Astrocyte (in vitro differentiated cells and primary cell): ENCODE results near the gene SLC27A2. TPM values are rescaled to one million over a fixed set of nuclear protein-coding genes. Genes with fewer than 3 reads are reported as not detected.

ENCODE experiments used
- DNase-seq: peaks from one replicate; pipeline ENCODE4 v3.0.0-alpha.2; 2010; ENCODE audit warnings: low read depth
- FAIRE-seq: peaks from 2 replicates; lab custom pipeline; 2011; peaks lifted over from hg19 to GRCh38; lab: Jason Lieb, UNC
- H2AFZ ChIP-seq: 2 replicates; pipeline ENCODE4 v1.6.0; 2012; ENCODE audit warnings: low read depth, low read length, inconsistent platforms
- H3K27ac ChIP-seq: 2 replicates; pipeline ENCODE4 v1.5.1; 2011; ENCODE audit warnings: low read depth, low read length, inconsistent platforms
- H3K27me3 ChIP-seq: 2 replicates; pipeline ENCODE4 v1.6.0; 2011; ENCODE audit warnings: low read length, inconsistent platforms; ENCODE audit not compliant: insufficient read depth
- H3K36me3 ChIP-seq: 2 replicates; pipeline ENCODE4 v1.5.1; 2011; ENCODE audit warnings: low read length, inconsistent platforms; ENCODE audit not compliant: insufficient read depth
- H3K4me1 ChIP-seq: 2 replicates; pipeline ENCODE4 v1.5.1; 2011; ENCODE audit warnings: low read length, inconsistent platforms; ENCODE audit not compliant: insufficient read depth
- H3K4me2 ChIP-seq: 2 replicates; pipeline ENCODE4 v1.6.0; 2012; ENCODE audit warnings: low read length, inconsistent platforms
- H3K4me3 ChIP-seq: 2 replicates; pipeline ENCODE4 v1.5.1; 2011; ENCODE audit warnings: low read depth, mild to moderate bottlenecking, low read length, inconsistent platforms; ENCODE audit not compliant: insufficient read depth
- H3K79me2 ChIP-seq: 2 replicates; pipeline ENCODE4 v1.6.0; 2012; ENCODE audit warnings: mild to moderate bottlenecking, low read length, inconsistent platforms; ENCODE audit not compliant: insufficient read depth
- H3K9ac ChIP-seq: 2 replicates; pipeline ENCODE4 v1.6.0; 2012; ENCODE audit warnings: mild to moderate bottlenecking, low read length, inconsistent platforms
- H3K9me3 ChIP-seq: 2 replicates; pipeline ENCODE4 v1.5.1; 2012; ENCODE audit warnings: low read depth, mild to moderate bottlenecking, low read length, inconsistent platforms; ENCODE audit not compliant: insufficient read depth
- H4K20me1 ChIP-seq: 2 replicates; pipeline ENCODE4 v1.6.0; 2012; ENCODE audit warnings: low read length, inconsistent platforms; ENCODE audit not compliant: insufficient read depth
- H3K27ac Mint-ChIP-seq: one replicate; pipeline ENCODE4 v1.8.0; 2021; ENCODE audit warnings: mild to moderate bottlenecking, mixed read lengths; ENCODE audit not compliant: unreplicated experiment
- H3K27me3 Mint-ChIP-seq: one replicate; pipeline ENCODE4 v1.8.0; 2021; ENCODE audit warnings: low read depth, mixed read lengths; ENCODE audit not compliant: unreplicated experiment
- H3K36me3 Mint-ChIP-seq: one replicate; pipeline ENCODE4 v1.8.0; 2021; ENCODE audit warnings: low read depth, mixed read lengths; ENCODE audit not compliant: unreplicated experiment
- H3K4me1 Mint-ChIP-seq: one replicate; pipeline ENCODE4 v1.8.0; 2021; ENCODE audit warnings: low read depth, mixed read lengths; ENCODE audit not compliant: unreplicated experiment
- H3K4me3 Mint-ChIP-seq: one replicate; pipeline ENCODE4 v1.8.0; 2021; ENCODE audit warnings: mild to moderate bottlenecking, moderate library complexity, mixed read lengths; ENCODE audit not compliant: unreplicated experiment
- H3K9me3 Mint-ChIP-seq: one replicate; pipeline ENCODE4 v1.8.0; 2021; ENCODE audit warnings: mild to moderate bottlenecking, mixed read lengths; ENCODE audit not compliant: unreplicated experiment
- CTCF ChIP-seq: IDR thresholded peaks from 2 replicates; pipeline ENCODE4 v1.5.1; 2011; ENCODE audit warnings: low read depth, mild to moderate bottlenecking, inconsistent platforms, low read length, moderate library complexity; ENCODE audit not compliant: insufficient read depth
- EZH2 ChIP-seq: IDR thresholded peaks from 2 replicates; pipeline ENCODE4 v1.6.1; 2012; ENCODE audit warnings: mild to moderate bottlenecking, low read length, inconsistent platforms; ENCODE audit not compliant: insufficient read depth
- total RNA-seq: library from RNA; stranded (reverse); gene quantifications from 2 replicates; pipeline ENCODE4 v1.2.1, GENCODE V29; 2021

The SLC27A2 gene
- total RNA-seq, 1 donor from 2014 or later = 0.82 TPM

DNA sequence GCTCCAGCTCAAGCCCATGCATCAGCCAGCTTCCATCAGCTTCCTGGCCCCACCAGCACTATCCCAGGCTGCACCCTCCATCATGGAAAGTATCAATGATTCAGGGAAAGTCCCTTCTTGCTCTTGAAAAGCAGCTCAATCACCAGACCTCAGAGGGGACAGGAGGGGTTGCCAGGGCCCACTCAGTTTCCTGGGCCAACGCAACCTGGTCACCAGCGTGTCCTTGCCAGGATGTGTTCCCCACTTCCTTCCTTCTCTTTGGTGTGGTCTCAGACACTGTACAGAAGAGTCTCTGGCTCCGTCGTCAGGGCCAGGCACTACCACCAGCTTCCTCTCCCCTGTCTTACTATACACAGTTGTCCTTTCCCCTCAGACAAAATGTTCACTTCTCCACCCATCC, 80.5 kb downstream of the SLC27A2 start:
- Mint-ChIP-seq H3K36me3 (no peaks in the 10 kb centered on the region), H3K27ac (no peak overlapping the region), H3K27me3 (peaks cover 34% of the 10 kb centered on the region), H3K9me3 (peaks cover 3% of the 10 kb centered on the region), H3K4me3 (no peak overlapping the region), H3K4me1 (no peaks in the 10 kb centered on the region)
- FAIRE-seq (no peak), DNase-seq (no peak)
- peaks cover 3% of the 10 kb centered on the region for H3K4me1 ChIP-seq
- peaks cover 8% of the 10 kb centered on the region for H3K27me3 ChIP-seq
- H2AFZ ChIP-seq = no peak overlapping the region
- H3K9ac ChIP-seq = no peak overlapping the region
- no peaks in the 10 kb centered on the region for H4K20me1 ChIP-seq
- TF ChIP-seq EZH2 (no peak), CTCF (no peak)
- H3K79me2 ChIP-seq = no peaks in the 10 kb centered on the region
- no peak overlapping the region for H3K4me3 ChIP-seq
- H3K27ac ChIP-seq = no peak overlapping the region
- no peaks in the 10 kb centered on the region for H3K36me3 ChIP-seq
- no peak overlapping the region for H3K4me2 ChIP-seq
- H3K9me3 ChIP-seq = no peaks in the 10 kb centered on the region

DNA sequence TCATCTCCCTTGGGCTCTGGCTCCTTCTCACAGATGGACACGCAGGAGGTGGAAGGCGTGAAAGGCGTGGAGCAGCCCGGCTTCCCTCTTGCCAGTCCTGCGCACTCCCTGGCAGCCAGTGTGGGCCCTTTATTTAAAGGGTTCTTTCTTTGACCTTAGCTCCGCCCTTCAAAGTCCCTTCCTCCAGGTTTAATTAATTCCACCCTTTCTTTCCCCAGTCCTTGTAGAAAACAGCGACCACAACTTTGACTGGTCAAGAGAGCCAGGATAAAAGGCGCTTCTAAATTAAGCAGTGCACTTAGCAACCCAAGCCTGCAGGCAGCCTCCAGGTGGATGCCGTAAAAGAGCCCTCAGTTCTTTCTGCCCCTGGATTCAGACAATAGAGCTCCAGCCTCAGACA, 83.6 kb downstream of the SLC27A2 start, which contains the start of gene HDC:
Gene HDC, minus strand, starts transcription at position 107 of the 400 bp plus-strand sequence. Its CDS starts 103 bp downstream, at position 4.
- no peaks in the 10 kb centered on the region for H3K36me3 Mint-ChIP-seq
- peaks cover 3% of the 10 kb centered on the region for H3K9me3 Mint-ChIP-seq
- TF ChIP-seq EZH2 = no peak
- no peak for TF ChIP-seq CTCF
- no peaks in the 10 kb centered on the region for H3K79me2 ChIP-seq
- H3K27me3 ChIP-seq = peaks cover 8% of the 10 kb centered on the region
- DNase-seq = no peak
- no peaks in the 10 kb centered on the region for H3K9me3 ChIP-seq
- no peaks in the 10 kb centered on the region for H3K4me1 ChIP-seq
- no peak within 1 kb of the TSS for H3K27ac ChIP-seq
- no peak within 1 kb of the TSS for H3K4me3 Mint-ChIP-seq
- H2AFZ ChIP-seq = no peak within 1 kb of the TSS
- FAIRE-seq = no peak
- no peaks in the 10 kb centered on the region for H4K20me1 ChIP-seq
- no peaks in the 10 kb centered on the region for H3K36me3 ChIP-seq
- H3K27me3 Mint-ChIP-seq = peaks cover 34% of the 10 kb centered on the region
- no peaks in the 10 kb centered on the region for H3K4me1 Mint-ChIP-seq
- no peak within 1 kb of the TSS for H3K9ac ChIP-seq
- H3K4me3 ChIP-seq = no peak within 1 kb of the TSS
- no peak within 1 kb of the TSS for H3K4me2 ChIP-seq
- no peak within 1 kb of the TSS for H3K27ac Mint-ChIP-seq

GRCh38 chr15:50267577-50267976, 85.6 kb downstream of the SLC27A2 start:
- H3K36me3 ChIP-seq = no peaks in the 10 kb centered on the region
- H3K79me2 ChIP-seq = no peaks in the 10 kb centered on the region
- no peaks in the 10 kb centered on the region for H4K20me1 ChIP-seq
- Mint-ChIP-seq H3K27ac (no peak overlapping the region), H3K4me3 (no peak overlapping the region), H3K27me3 (peaks cover 33% of the 10 kb centered on the region), H3K36me3 (no peaks in the 10 kb centered on the region), H3K9me3 (peaks cover 3% of the 10 kb centered on the region), H3K4me1 (no peaks in the 10 kb centered on the region)
- peaks cover 8% of the 10 kb centered on the region for H3K27me3 ChIP-seq
- no peak for TF ChIP-seq EZH2
- TF ChIP-seq CTCF = no peak
- no peak overlapping the region for H3K4me2 ChIP-seq
- H2AFZ ChIP-seq = no peak overlapping the region
- H3K4me1 ChIP-seq = no peaks in the 10 kb centered on the region
- DNase-seq (no peak), FAIRE-seq (no peak)
- H3K4me3 ChIP-seq = no peak overlapping the region
- no peak overlapping the region for H3K27ac ChIP-seq
- no peak overlapping the region for H3K9ac ChIP-seq
- H3K9me3 ChIP-seq = no peaks in the 10 kb centered on the region
